Gastrocnemius medialis (tissue), 4 donors: ENCODE data around the gene CYP17A1. TPM values are rescaled to one million over a fixed set of nuclear protein-coding genes. Genes with fewer than 3 reads are reported as not detected.
A peak's percentile ranks its signal among the peaks of the same experiment; 100 is the strongest.
"Not testable (repeated sequence)": the region's sequence is repeated elsewhere in the genome, so short reads cannot be mapped to it uniquely, and the experiment has no call there.

ENCODE experiments used
- ATAC-seq, 2 donors: fragments of 150-250 bp; one replicate each; pipeline ENCODE4 v1.9.1; 2016
- DNase-seq, 2 donors: peaks; one replicate each; pipeline ENCODE4 v3.0.0-alpha.2; 2019
- H3K27ac ChIP-seq, 4 donors: fragments of 200-600 bp; sonication (generic); 1 replicate in 1 of 4; 2 replicates in 3 of 4; pipeline ENCODE4 v1.5.1; 2016 to 2018; ENCODE audit warnings: mild to moderate bottlenecking in 2 of 4, moderate library complexity in 1 of 4
- H3K27me3 ChIP-seq, 3 donors: fragments of 200-600 bp; sonication (generic) in 2 of 3; 1 replicate in 1 of 3; 2 replicates in 2 of 3; pipeline versions ENCODE4 v1.5.1 to v1.6.0; 2016 to 2019; ENCODE audit warnings: mild to moderate bottlenecking in 1 of 3, moderate library complexity in 1 of 3
- H3K36me3 ChIP-seq, 2 donors: fragments of 200-600 bp; sonication (generic) in 1 of 2; one replicate each; pipeline ENCODE4 v1.5.1; 2017 to 2018
- H3K4me1 ChIP-seq, 2 donors: fragments of 200-600 bp; sonication (generic) in 1 of 2; one replicate each; pipeline ENCODE4 v1.5.1; 2016 to 2017; ENCODE audit warnings: mild to moderate bottlenecking in 2 of 2
- H3K4me3 ChIP-seq, 4 donors: fragments of 200-600 bp; sonication (generic) in 3 of 4; 1 replicate in 1 of 4; 2 replicates in 3 of 4; pipeline ENCODE4 v1.5.1; 2016 to 2019; ENCODE audit warnings: mild to moderate bottlenecking in 2 of 4
- H3K9me3 ChIP-seq, 3 donors: fragments of 200-600 bp; sonication (generic) in 2 of 3; 1 replicate in 1 of 3; 2 replicates in 2 of 3; pipeline ENCODE4 v1.5.1; 2016 to 2019
- POLR2A ChIP-seq, 2 donors: fragments of 450-650 bp; IDR thresholded peaks; one replicate each; pipeline ENCODE4 v1.6.1; 2017; ENCODE audit warnings: antibody characterized with exemption in 2 of 2, mild to moderate bottlenecking in 2 of 2, moderate library complexity in 2 of 2
- in situ Hi-C, 4 donors: fragments of 200-750 bp; cut with MboI; loops; one replicate each; pipeline versions ENCODE4 v1.15.0 to v1.8.0; 2017; ENCODE audit warnings: low sequenced_read_pairs in 4 of 4
- intact Hi-C: fragments of 100-400 bp; cut with DNase I; formaldehyde crosslinking; loops from one replicate; pipeline ENCODE4 v1.15.1; 2023; ENCODE audit warnings: low total_unique reads
- total RNA-seq, 4 donors: library from RNA; depleted of rRNA; stranded (reverse); fragments of >200 nt; gene quantifications; one replicate each; pipeline versions ENCODE4 v1.1.0 to v1.2.3, GENCODE V29; 2016
- TF ChIP-seq, protein P1 (sequence below), 5 experiments: fragments of 450-650 bp in 3 of 5; fragments of 200-600 bp in 2 of 5; sonication (generic) in 2 of 5; IDR thresholded peaks in 4 of 5; conservative IDR thresholded peaks in 1 of 5; 1 replicate in 4 of 5; 2 replicates in 1 of 5; pipeline ENCODE4 v1.5.1; 2016 to 2019; ENCODE audit warnings: antibody characterized with exemption in 5 of 5, mild to moderate bottlenecking in 3 of 5, moderate library complexity in 3 of 5

The CYP17A1 gene
- total RNA-seq, 4 donors from 2014 or later: 4.2 TPM; not detected in 3

- Histone ChIP-seq H3K27ac (no peak overlapping the region), H3K9me3 (no peaks in the 10 kb centered on the region), H3K4me3 (no peak overlapping the region), H3K4me1 (peaks cover 0 to 10% of the 10 kb centered on the region in 2 donors), H3K36me3 (peaks cover 0 to 32% of the 10 kb centered on the region in 2 donors), H3K27me3 (no peaks in the 10 kb centered on the region)
- in situ Hi-C loops (no loop called here), intact Hi-C loops (no loop called here)
- no peak for TF ChIP-seq POLR2A (IDR thresholded peaks at IDR 0.05)
- TF ChIP-seq, protein P1, sequence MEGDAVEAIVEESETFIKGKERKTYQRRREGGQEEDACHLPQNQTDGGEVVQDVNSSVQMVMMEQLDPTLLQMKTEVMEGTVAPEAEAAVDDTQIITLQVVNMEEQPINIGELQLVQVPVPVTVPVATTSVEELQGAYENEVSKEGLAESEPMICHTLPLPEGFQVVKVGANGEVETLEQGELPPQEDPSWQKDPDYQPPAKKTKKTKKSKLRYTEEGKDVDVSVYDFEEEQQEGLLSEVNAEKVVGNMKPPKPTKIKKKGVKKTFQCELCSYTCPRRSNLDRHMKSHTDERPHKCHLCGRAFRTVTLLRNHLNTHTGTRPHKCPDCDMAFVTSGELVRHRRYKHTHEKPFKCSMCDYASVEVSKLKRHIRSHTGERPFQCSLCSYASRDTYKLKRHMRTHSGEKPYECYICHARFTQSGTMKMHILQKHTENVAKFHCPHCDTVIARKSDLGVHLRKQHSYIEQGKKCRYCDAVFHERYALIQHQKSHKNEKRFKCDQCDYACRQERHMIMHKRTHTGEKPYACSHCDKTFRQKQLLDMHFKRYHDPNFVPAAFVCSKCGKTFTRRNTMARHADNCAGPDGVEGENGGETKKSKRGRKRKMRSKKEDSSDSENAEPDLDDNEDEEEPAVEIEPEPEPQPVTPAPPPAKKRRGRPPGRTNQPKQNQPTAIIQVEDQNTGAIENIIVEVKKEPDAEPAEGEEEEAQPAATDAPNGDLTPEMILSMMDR (IDR thresholded peaks at IDR 0.05 in 4 of 5, conservative IDR thresholded peaks at IDR 0.05 in 1 of 5): no peak
- no peak for DNase-seq
- ATAC-seq: no peak
These were observed 28.4 kb upstream of the CYP17A1 start for GRCh38 chr10:102865620-102866019.

DNA sequence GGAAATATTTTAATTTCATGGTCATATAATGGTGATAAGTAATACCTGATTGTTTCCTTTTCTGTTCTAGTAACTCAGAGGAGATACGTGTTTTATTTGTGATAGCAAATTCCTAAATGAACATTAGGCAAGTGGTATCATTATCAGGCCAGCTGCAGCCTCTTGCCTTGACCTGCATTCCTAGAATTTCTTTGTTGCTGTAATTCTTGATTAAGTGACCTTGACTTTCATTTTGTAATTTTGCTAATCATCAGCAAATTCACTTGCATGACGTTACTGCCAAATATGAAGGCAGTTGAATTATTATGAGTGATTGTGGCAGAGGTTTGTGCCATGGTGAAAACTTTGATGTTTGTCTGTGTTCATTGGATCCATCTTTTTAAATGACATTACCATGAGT, 26.4 kb upstream of the CYP17A1 start:
- Histone ChIP-seq H3K9me3 (no peaks in the 10 kb centered on the region), H3K27ac (no peak overlapping the region), H3K4me1 (no peaks in the 10 kb centered on the region), H3K27me3 (no peaks in the 10 kb centered on the region), H3K4me3 (no peak overlapping the region), H3K36me3 (peaks cover 0 to 38% of the 10 kb centered on the region in 2 donors)
- in situ Hi-C loops (no loop called here), intact Hi-C loops (no loop called here)
- ATAC-seq: no peak
- DNase-seq: no peak
- TF ChIP-seq, protein P1 (IDR thresholded peaks at IDR 0.05 in 4 of 5, conservative IDR thresholded peaks at IDR 0.05 in 1 of 5): no peak
- no peak for TF ChIP-seq POLR2A (IDR thresholded peaks at IDR 0.05)

- H3K27ac ChIP-seq: no peak overlapping the region
These were observed 22.7 kb upstream of the CYP17A1 start for GRCh38 chr10:102859911-102860310.

DNA sequence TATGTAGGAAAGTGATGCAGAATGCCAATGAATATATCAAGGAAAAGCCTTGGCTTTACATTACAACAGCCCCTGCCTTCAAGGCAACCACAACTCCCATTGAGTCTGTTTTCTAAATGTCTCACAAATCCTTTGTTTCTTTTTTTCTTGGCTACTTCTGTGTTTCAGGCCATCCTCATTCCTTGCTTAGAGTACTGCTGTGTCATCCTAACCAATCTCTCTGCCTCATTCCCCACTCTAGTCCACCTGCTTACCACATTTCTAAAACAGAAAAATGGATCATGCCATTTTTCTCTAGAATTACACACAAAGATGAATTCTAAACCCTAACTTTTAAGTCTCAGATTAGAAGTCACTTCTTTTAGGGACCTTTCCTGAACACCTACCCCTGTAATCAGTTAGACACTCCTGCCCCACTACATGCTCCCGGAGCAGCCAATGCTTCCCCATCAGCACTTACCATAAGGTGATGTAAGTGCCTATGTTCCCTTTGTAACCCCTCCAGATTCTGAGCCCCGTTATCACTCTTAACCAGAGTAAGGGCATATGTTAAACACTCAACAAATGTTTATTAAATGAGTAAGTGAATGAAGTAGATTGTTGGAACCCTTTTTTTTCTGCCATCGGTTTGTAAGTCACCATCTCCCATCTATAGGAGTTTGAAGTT, 19.7 kb upstream of the CYP17A1 start:
- DNase-seq: no peak
- no peaks in the 10 kb centered on the region for H3K27me3 ChIP-seq
- no peak overlapping the region for H3K4me3 ChIP-seq
- no peak for TF ChIP-seq POLR2A (IDR thresholded peaks at IDR 0.05)
- TF ChIP-seq, protein P1 (IDR thresholded peaks at IDR 0.05 in 4 of 5, conservative IDR thresholded peaks at IDR 0.05 in 1 of 5): no peak
- intact Hi-C loops: no loop called here
- in situ Hi-C loops: no loop called here
- peaks cover 14% of the 10 kb centered on the region in 2 donors for H3K4me1 ChIP-seq
- ATAC-seq: no peak
- H3K36me3 ChIP-seq: peaks cover 0 to 15% of the 10 kb centered on the region in 2 donors
- H3K27ac ChIP-seq: peak overlapping the region in 3 of 4 donors; percentile 6 to 44 (median 23)
- H3K9me3 ChIP-seq: no peaks in the 10 kb centered on the region

More at GRCh38 chr10:102859911-102860310, 22.7 kb upstream of the CYP17A1 start:
- TF ChIP-seq, protein P1 (IDR thresholded peaks at IDR 0.05 in 4 of 5, conservative IDR thresholded peaks at IDR 0.05 in 1 of 5): no peak
- no peak for TF ChIP-seq POLR2A (IDR thresholded peaks at IDR 0.05)
- no peak for ATAC-seq
- Histone ChIP-seq H3K36me3 (peaks cover 0 to 38% of the 10 kb centered on the region in 2 donors), H3K4me3 (no peak overlapping the region), H3K27me3 (no peaks in the 10 kb centered on the region), H3K9me3 (no peaks in the 10 kb centered on the region), H3K4me1 (peaks cover 13% of the 10 kb centered on the region in 2 donors)
- no peak for DNase-seq
- intact Hi-C loops: no loop called here
- in situ Hi-C loops: no loop called here

- H3K4me3 ChIP-seq, H3K27me3 ChIP-seq, DNase-seq, ATAC-seq, H3K36me3 ChIP-seq, intact Hi-C loops, H3K9me3 ChIP-seq, in situ Hi-C loops: not testable (repeated sequence)
- H3K4me1 ChIP-seq: peaks cover 14% of the 10 kb centered on the region in 2 donors
- peak overlapping the region in 3 of 4 donors; percentile 42 to 55 (median 44) for H3K27ac ChIP-seq
These were observed 18.7 kb upstream of the CYP17A1 start for GRCh38 chr10:102855731-102856436.

- H3K4me3 ChIP-seq: peak overlapping the region in 2 of 4 donors; percentile 75 to 95
- ATAC-seq, in situ Hi-C loops, H3K27me3 ChIP-seq, DNase-seq, H3K9me3 ChIP-seq, H3K27ac ChIP-seq, H3K36me3 ChIP-seq: not testable (repeated sequence)
- peaks cover 14% of the 10 kb centered on the region in 2 donors for H3K4me1 ChIP-seq
- intact Hi-C loops: loop anchor here (5.0 kb wide), 2 partner anchors 111 to 126 kb away; partner anchors contain the start of gene WBP1L
These were observed 16.0 kb upstream of the CYP17A1 start for GRCh38 chr10:102853237-102853636.
